ENCODE results near the gene ZNF888.
"Not testable (repeated sequence)": the region's sequence is repeated elsewhere in the genome, so short reads cannot be mapped to it uniquely, and the experiment has no call there.

ZNF888 gene

DNA sequence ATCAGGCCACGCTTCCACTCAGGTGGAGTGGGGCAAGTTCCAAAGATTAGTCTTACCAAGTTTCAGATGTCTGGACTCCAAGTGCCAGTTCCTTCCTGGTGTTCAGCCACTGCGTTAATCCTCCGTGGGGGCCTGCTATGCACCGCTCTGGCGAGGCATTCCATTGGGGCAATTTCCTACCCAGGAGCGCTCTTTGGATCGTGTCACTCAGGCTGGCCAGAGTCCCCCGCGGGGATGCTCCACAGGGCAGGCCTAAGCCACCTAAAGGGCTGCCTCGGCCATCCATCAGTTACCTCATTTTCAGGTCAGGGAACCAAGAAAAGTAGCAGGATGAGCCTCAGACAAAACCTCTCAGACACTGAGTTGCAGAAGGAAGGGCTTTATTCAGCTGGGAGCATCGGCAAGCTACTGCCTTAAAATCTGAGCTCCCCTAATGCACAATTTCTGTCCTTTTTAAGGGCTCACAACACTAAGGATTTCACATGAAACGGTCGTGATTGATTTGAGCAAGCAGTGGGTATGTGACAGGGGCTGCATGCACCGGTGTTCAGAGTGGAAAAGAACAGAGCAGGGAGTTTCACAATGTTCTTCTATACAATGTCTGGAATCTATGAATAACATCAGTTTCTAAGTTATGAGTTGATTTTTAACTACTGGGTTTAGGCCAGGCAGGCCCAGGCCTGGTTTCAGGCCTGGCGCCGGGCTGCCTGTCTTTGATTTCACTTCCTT lies 19.0 kb downstream of the ZNF888 start:
- H3K4me3 ChIP-seq (ENCODE audit: low read depth, low read length); H3K9me3 ChIP-seq (ENCODE audit: control insufficient read depth, insufficient read depth, low read depth, low read length); POLR2A ChIA-PET; H3K27ac ChIP-seq (ENCODE audit: extremely low read depth, low read depth, low read length); H3K4me1 ChIP-seq (ENCODE audit: control insufficient read depth, insufficient read depth, low read length); CTCF ChIA-PET: not testable (repeated sequence)
- H3K36me3 ChIP-seq (ENCODE audit: control insufficient read depth in 2 of 2, insufficient read depth in 1 of 2, low read length in 2 of 2): peaks cover 0 to 11% of the 10 kb centered on the region in 2 experiments; a peak in 1 of 3 replicates

DNA sequence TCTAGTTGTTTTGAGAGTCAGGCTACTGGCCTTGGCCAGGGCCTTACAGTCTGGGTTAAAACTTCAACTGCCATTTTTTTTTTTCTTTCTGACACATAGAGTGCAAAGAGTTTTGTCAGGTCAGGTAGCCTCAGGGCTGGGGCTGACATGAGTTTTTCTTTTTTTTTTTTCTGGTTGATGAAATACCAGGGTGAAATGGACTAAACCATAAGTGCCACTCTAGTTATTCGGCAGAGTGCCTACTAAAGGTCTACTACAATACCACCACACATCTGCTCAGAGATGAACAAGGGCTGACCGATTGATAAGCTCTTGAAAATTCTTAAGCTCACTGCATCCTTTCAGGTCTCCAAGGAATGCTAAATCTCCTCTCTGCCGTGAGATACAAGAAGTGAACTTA lies 21.4 kb downstream of the ZNF888 start:
- no peaks in the 10 kb centered on the region for H3K9me3 ChIP-seq (ENCODE audit: control insufficient read depth, insufficient read depth, low read depth, low read length)
- H3K36me3 ChIP-seq (ENCODE audit: control insufficient read depth in 2 of 2, insufficient read depth in 1 of 2, low read length in 2 of 2): peaks cover 0 to under 1% of the 10 kb centered on the region in 2 experiments; a peak in 1 of 3 replicates
- TF ChIP-seq ZNF140 (tag by site-specific recombination; IDR thresholded peaks at IDR 0.05) (no peak), ZNF501 (tag by site-specific recombination; IDR thresholded peaks at IDR 0.05) (no peak), ZNF23 (tag by site-specific recombination; IDR thresholded peaks at IDR 0.05; ENCODE audit: borderline replicate concordance) (no peak), ZNF248 (tag by site-specific recombination; IDR thresholded peaks at IDR 0.05) (no peak), ZNF677 (tag by site-specific recombination; IDR thresholded peaks at IDR 0.05) (no peak), ZNF169 (tag by site-specific recombination; IDR thresholded peaks at IDR 0.05) (no peak), ZNF24 (tag by site-specific recombination; IDR thresholded peaks at IDR 0.05) (no peak), ZNF394 (tag by site-specific recombination; IDR thresholded peaks at IDR 0.05; ENCODE audit: borderline replicate concordance) (no peak)
- TF ChIP-seq, protein P1, sequence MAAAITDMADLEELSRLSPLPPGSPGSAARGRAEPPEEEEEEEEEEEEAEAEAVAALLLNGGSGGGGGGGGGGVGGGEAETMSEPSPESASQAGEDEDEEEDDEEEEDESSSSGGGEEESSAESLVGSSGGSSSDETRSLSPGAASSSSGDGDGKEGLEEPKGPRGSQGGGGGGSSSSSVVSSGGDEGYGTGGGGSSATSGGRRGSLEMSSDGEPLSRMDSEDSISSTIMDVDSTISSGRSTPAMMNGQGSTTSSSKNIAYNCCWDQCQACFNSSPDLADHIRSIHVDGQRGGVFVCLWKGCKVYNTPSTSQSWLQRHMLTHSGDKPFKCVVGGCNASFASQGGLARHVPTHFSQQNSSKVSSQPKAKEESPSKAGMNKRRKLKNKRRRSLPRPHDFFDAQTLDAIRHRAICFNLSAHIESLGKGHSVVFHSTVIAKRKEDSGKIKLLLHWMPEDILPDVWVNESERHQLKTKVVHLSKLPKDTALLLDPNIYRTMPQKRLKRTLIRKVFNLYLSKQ (tag by site-specific recombination; IDR thresholded peaks at IDR 0.05; ENCODE audit: borderline replicate concordance): no peak
- TF ChIP-seq, protein P2, sequence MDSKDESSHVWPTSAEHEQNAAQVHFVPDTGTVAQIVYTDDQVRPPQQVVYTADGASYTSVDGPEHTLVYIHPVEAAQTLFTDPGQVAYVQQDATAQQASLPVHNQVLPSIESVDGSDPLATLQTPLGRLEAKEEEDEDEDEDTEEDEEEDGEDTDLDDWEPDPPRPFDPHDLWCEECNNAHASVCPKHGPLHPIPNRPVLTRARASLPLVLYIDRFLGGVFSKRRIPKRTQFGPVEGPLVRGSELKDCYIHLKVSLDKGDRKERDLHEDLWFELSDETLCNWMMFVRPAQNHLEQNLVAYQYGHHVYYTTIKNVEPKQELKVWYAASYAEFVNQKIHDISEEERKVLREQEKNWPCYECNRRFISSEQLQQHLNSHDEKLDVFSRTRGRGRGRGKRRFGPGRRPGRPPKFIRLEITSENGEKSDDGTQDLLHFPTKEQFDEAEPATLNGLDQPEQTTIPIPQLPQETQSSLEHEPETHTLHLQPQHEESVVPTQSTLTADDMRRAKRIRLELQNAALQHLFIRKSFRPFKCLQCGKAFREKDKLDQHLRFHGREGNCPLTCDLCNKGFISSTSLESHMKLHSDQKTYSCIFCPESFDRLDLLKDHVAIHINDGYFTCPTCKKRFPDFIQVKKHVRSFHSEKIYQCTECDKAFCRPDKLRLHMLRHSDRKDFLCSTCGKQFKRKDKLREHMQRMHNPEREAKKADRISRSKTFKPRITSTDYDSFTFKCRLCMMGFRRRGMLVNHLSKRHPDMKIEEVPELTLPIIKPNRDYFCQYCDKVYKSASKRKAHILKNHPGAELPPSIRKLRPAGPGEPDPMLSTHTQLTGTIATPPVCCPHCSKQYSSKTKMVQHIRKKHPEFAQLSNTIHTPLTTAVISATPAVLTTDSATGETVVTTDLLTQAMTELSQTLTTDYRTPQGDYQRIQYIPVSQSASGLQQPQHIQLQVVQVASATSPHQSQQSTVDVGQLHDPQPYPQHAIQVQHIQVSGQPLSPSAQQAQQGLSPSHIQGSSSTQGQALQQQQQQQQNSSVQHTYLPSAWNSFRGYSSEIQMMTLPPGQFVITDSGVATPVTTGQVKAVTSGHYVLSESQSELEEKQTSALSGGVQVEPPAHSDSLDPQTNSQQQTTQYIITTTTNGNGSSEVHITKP (tag by site-specific recombination; IDR thresholded peaks at IDR 0.05): no peak
- no peak overlapping the region for H3K4me3 ChIP-seq (ENCODE audit: low read depth, low read length)
- CTCF ChIA-PET: no interaction called here
- H3K27ac ChIP-seq (ENCODE audit: extremely low read depth, low read depth, low read length): no peak overlapping the region
- H3K4me1 ChIP-seq (ENCODE audit: control insufficient read depth, insufficient read depth, low read length): no peaks in the 10 kb centered on the region
- POLR2A ChIA-PET: interaction anchor here (0.6 kb wide), 1 partner anchor 24 kb away, joined by 3 read pairs; no protein-coding TSS in a partner anchor

DNA sequence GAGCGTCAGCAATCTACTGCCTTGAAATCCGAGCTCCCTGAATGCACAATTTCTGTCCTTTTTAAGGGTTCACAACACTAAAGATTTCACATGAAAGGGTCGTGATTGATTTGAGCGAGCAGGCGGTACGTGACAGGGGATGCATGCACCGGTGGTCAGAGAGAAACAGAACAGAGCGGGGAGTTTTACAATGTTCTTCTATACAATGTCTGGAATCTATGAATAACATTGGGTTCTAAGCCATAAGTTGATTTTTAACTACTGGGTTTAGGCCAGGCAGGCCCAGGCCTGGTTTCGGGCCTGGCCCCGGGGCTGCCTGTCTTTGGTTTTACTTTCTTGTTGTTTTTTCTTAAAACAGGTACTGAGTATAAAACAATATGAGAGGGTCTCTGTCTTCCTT lies 24.6 kb downstream of the ZNF888 start:
- CTCF ChIA-PET; H3K27ac ChIP-seq (ENCODE audit: extremely low read depth, low read depth, low read length): not testable (repeated sequence)

DNA sequence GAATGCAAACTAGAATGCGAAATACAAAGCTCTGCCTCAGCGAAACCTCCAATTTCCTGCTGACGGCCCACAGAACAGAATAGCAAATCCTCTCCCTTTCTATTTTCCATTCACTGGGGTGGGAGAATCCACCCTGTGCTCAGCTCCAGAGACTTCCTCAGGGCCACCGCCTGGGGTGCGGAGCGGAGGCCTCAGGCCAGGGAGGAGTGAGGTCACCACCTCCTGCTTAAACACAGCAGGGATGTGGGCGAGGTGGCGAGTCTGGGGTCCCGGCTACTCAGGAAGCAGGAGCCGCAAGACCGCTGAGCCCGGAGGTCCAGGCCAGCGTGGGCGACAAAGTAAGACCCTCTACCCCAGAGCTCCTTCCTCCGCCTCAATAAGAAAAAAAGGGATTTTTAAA lies 25.1 kb downstream of the ZNF888 start:
- Histone ChIP-seq H3K4me3 (ENCODE audit: low read depth, low read length) (no peak overlapping the region), H3K27ac (ENCODE audit: extremely low read depth, low read depth, low read length) (no peak overlapping the region), H3K4me1 (ENCODE audit: control insufficient read depth, insufficient read depth, low read length) (no peaks in the 10 kb centered on the region), H3K36me3 (ENCODE audit: control insufficient read depth in 2 of 2, insufficient read depth in 1 of 2, low read length in 2 of 2) (no peaks in the 10 kb centered on the region), H3K9me3 (ENCODE audit: control insufficient read depth, insufficient read depth, low read depth, low read length) (no peaks in the 10 kb centered on the region)
- TF ChIP-seq, protein P3, sequence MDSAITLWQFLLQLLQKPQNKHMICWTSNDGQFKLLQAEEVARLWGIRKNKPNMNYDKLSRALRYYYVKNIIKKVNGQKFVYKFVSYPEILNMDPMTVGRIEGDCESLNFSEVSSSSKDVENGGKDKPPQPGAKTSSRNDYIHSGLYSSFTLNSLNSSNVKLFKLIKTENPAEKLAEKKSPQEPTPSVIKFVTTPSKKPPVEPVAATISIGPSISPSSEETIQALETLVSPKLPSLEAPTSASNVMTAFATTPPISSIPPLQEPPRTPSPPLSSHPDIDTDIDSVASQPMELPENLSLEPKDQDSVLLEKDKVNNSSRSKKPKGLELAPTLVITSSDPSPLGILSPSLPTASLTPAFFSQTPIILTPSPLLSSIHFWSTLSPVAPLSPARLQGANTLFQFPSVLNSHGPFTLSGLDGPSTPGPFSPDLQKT (IDR thresholded peaks at IDR 0.05; ENCODE audit: borderline replicate concordance, low read depth, low read length): no peak
- TF ChIP-seq ZBTB17 (tag by site-specific recombination; IDR thresholded peaks at IDR 0.05) (no peak), KLF8 (tag by site-specific recombination; IDR thresholded peaks at IDR 0.05) (no peak), ZNF558 (tag by site-specific recombination; IDR thresholded peaks at IDR 0.05) (no peak), ZNF544 (tag by site-specific recombination; IDR thresholded peaks at IDR 0.05) (no peak), KLF1 (tag by site-specific recombination; IDR thresholded peaks at IDR 0.05) (no peak), YY2 (tag by site-specific recombination; IDR thresholded peaks at IDR 0.05) (no peak), ZNF239 (tag by site-specific recombination; IDR thresholded peaks at IDR 0.05) (no peak), GFI1B (tag by site-specific recombination; IDR thresholded peaks at IDR 0.05) (no peak)
- ChIA-PET POLR2A (no interaction called here), CTCF (no interaction called here)

More for the DNA sequence above, 24.6 kb downstream of the ZNF888 start:
- H3K36me3 ChIP-seq (ENCODE audit: control insufficient read depth in 2 of 2, insufficient read depth in 1 of 2, low read length in 2 of 2); H3K9me3 ChIP-seq (ENCODE audit: control insufficient read depth, insufficient read depth, low read depth, low read length); H3K4me3 ChIP-seq (ENCODE audit: low read depth, low read length); H3K4me1 ChIP-seq (ENCODE audit: control insufficient read depth, insufficient read depth, low read length); POLR2A ChIA-PET: not testable (repeated sequence)
